ENCODE measurements around the gene SPAG4. TPM values are rescaled to one million over a fixed set of nuclear protein-coding genes. Genes with fewer than 3 reads are reported as not detected.

The SPAG4 gene
- total RNA-seq, 1 donor from 2014 or later, result 13.7 TPM

GRCh38 chr20:35653893-35654292 is 38.3 kb downstream of the SPAG4 start:
- no peak for DNase-seq (ENCODE audit: low read depth, low spot score)

DNA sequence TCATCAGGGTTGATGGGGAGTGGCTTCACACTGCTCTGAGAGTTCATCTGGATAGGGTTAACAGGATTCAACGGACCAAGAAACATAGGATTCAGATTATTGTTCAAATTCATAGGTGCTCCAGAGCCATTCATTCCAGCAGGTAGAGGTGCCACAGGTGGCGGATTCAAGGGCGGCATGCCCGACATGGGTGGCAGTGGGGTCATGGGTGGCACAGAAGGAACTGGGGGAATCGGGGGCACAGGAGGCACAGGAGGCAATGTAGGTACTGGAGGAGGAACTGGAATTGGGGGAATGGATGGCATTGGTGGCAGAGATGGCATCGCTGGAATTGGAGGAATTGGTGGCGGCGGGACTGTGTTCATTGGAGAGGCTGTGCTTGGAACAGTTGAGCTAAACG is 38.8 kb downstream of the SPAG4 start:
- no peak for DNase-seq (ENCODE audit: low read depth, low spot score)

DNA sequence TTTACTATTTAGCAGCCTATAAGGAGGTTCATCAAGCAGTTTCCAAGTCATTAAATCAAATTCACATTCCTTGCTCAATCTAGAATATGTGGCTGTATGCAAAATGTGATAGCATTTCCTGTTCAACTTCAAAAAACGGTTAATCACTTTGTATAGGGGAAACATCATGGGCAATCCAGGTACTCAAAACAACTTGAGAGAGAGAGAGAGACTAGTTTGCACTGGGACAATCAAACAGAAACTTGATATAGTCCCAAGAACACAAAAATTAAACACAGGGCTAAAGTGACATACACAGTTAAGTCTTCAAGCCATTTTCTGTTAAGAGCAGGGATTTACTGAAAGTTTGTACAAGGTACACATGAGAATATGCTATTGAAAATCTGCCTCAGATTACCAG is 41.6 kb downstream of the SPAG4 start:
- DNase-seq (ENCODE audit: low read depth, low spot score), result no peak

GRCh38 chr20:35660122-35660937 is 44.7 kb downstream of the SPAG4 start:
- no peak for DNase-seq (ENCODE audit: low read depth, low spot score)

GRCh38 chr20:35661053-35661452 is 45.4 kb downstream of the SPAG4 start:
- no peak for DNase-seq (ENCODE audit: low read depth, low spot score)

DNA sequence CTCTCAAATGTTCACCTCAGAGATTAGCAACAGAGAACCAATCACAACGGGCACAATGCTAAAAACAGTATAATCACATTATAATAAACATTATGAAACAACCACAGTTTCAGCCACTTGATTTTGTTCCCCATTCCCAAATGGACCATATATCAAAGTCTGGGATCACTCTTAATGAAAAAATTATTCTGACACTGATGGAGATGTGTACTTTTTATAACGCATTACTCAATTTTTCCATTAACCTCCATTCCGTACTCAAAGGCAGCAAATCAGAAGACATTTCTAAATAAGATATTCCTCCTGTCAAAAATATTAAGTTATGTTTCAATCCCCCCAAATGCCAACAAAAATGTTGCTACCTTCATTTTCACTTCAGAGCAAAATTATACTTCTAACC is 46.3 kb downstream of the SPAG4 start:
- no peak for DNase-seq (ENCODE audit: low read depth, low spot score)

- DNase-seq (ENCODE audit: low read depth, low spot score), result no peak
These were observed 46.9 kb downstream of the SPAG4 start for GRCh38 chr20:35662551-35662950.

DNA sequence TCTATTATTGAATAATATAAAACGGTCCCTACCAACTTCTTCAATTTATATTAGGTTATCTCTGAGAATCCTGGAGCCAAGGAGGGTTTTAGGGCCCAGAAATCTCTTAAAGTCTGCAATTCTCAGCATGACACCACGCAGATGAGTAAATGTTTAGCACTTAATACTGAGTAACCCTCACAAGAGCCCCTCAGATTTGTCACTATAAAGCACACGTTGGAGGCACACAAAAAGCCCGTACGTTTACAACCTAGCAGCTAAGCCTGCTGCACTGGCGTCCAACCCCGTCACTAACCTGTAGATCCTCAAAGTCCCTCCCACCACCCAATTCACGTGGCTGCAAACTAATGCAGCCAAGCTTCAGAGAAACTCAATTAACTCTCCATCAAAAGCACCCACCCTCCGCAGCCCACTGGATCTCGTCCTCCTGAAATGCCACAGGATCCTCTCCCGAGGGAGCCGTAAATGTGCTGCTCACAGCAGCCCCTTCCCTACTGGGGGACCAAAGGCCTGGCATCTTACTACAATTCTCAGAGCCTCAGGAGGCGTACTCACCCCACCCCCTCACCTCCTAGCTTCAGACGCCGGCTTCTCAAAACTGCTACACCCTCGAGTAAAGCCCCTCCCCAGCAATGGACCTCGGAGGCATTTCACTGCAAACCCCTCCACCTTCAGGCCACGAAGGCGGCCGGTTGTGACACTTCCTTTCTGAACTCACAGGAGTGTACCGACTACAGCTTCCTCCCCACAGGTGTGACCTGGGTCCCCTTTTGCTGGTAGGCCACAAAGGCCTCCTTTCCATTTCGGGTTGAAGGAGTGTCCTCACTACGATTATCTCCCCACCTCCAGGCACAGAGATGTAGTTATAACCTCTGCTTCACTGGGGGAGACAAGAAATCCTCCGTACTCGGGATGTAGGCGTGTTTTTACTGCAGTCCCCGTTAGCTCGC is 48.2 kb downstream of the SPAG4 start:
- no peak for DNase-seq (ENCODE audit: low read depth, low spot score)

- peak; percentile 68 for DNase-seq (ENCODE audit: low read depth, low spot score)
These were observed 49.0 kb downstream of the SPAG4 start, which contains the start of the genes CPNE1 and RBM12 for GRCh38 chr20:35664466-35665206. CPNE1 (minus strand) TSS chr20:35664900; CDS start chr20:35632923, 31,977 bp downstream. RBM12 (minus strand) TSS chr20:35664900; CDS start chr20:35655322, 9,578 bp downstream.

- no peak for DNase-seq (ENCODE audit: low read depth, low spot score)
These were observed 50.3 kb downstream of the SPAG4 start for GRCh38 chr20:35665949-35666288.

GRCh38 chr20:35669221-35669620 is 53.6 kb downstream of the SPAG4 start:
- no peak for DNase-seq (ENCODE audit: low read depth, low spot score)

GRCh38 chr20:35669681-35670080 is 54.1 kb downstream of the SPAG4 start:
- DNase-seq (ENCODE audit: low read depth, low spot score), result no peak

Other genes starting within 250 kb of the SPAG4 start
- 25.5 and 33.1 TPM in 2 replicates for gene UQCC1, start 203.9 kb upstream of the SPAG4 start, total RNA-seq
- 0.99 and 2.1 TPM in 2 replicates for gene GDF5, start 177.6 kb upstream of the SPAG4 start, total RNA-seq
- 21.2 and 28.0 TPM in 2 replicates for gene CEP250, start 160.2 kb upstream of the SPAG4 start, total RNA-seq
- gene C20orf173, start 86.2 kb upstream of the SPAG4 start, total RNA-seq, result not detected in 2 replicates
- 254 and 305 TPM in 2 replicates for gene ERGIC3, start 73.8 kb upstream of the SPAG4 start, total RNA-seq
- 160 and 166 TPM in 2 replicates for gene CPNE1, start 49.1 kb downstream of the SPAG4 start, total RNA-seq
- 64.1 and 70.8 TPM in 2 replicates for gene RBM12, start 49.1 kb downstream of the SPAG4 start, total RNA-seq
- gene NFS1, start 83.5 kb downstream of the SPAG4 start, total RNA-seq, result 22.3 and 48.5 TPM in 2 replicates
- 110 and 266 TPM in 2 replicates for gene ROMO1, start 83.6 kb downstream of the SPAG4 start, total RNA-seq
- 247 and 325 TPM in 2 replicates for gene RBM39, start 126.4 kb downstream of the SPAG4 start, total RNA-seq
- gene PHF20, start 156.2 kb downstream of the SPAG4 start, total RNA-seq, result 29.8 and 30.9 TPM in 2 replicates